Measurements from ENCODE around the gene MYLK4. TPM values are rescaled to one million over a fixed set of nuclear protein-coding genes. Genes with fewer than 3 reads are reported as not detected.
A peak's percentile ranks its signal among the peaks of the same experiment; 100 is the strongest.

The MYLK4 gene
- total RNA-seq, 1 experiment from 2014 or later = 0.26 TPM

- H3K27me3 ChIP-seq (replicated peaks) = no peaks in the 10 kb centered on the region
- no peaks in the 10 kb centered on the region for H3K36me3 ChIP-seq
- H3K9me3 ChIP-seq (replicated peaks) = no peaks in the 10 kb centered on the region
- DNase-seq (ENCODE audit: low read depth in 1 of 2, low spot score in 2 of 2) = peak; percentile 88 to 93
- peaks cover 52% of the 10 kb centered on the region for H3K4me1 ChIP-seq (replicated peaks)
- H3K27ac ChIP-seq = peak overlapping the region; percentile 81
- H3K4me3 ChIP-seq = peak overlapping the region; percentile 31
These were observed 116.4 kb downstream of the MYLK4 start for GRCh38 chr6:2634139-2634964.

- no peak for DNase-seq (ENCODE audit: low read depth in 1 of 2, low spot score in 2 of 2)
- no peaks in the 10 kb centered on the region for H3K36me3 ChIP-seq
- peak overlapping the region; percentile 81 for H3K27ac ChIP-seq
- H3K27me3 ChIP-seq (replicated peaks) = no peaks in the 10 kb centered on the region
- peaks cover 52% of the 10 kb centered on the region for H3K4me1 ChIP-seq (replicated peaks)
- no peaks in the 10 kb centered on the region for H3K9me3 ChIP-seq (replicated peaks)
- H3K4me3 ChIP-seq = peak overlapping the region; percentile 31
These were observed 117.0 kb downstream of the MYLK4 start for GRCh38 chr6:2633736-2634135.

- no peaks in the 10 kb centered on the region for H3K9me3 ChIP-seq (replicated peaks)
- DNase-seq (ENCODE audit: low read depth in 1 of 2, low spot score in 2 of 2) = peak in 1 of 2 experiments; percentile 22
- H3K36me3 ChIP-seq = no peaks in the 10 kb centered on the region
- H3K4me3 ChIP-seq = no peak overlapping the region
- no peaks in the 10 kb centered on the region for H3K27me3 ChIP-seq (replicated peaks)
- no peak overlapping the region; the same call in 1 of the 2 replicates for H3K27ac ChIP-seq
- H3K4me1 ChIP-seq (replicated peaks) = peaks cover 52% of the 10 kb centered on the region
These were observed 117.6 kb downstream of the MYLK4 start for GRCh38 chr6:2632976-2633584.

- Histone ChIP-seq H3K36me3 (no peaks in the 10 kb centered on the region), H3K27ac (no peak overlapping the region), H3K9me3 (replicated peaks) (no peaks in the 10 kb centered on the region), H3K4me3 (no peak overlapping the region), H3K4me1 (replicated peaks) (peaks cover 52% of the 10 kb centered on the region), H3K27me3 (replicated peaks) (no peaks in the 10 kb centered on the region)
- DNase-seq (ENCODE audit: low read depth in 1 of 2, low spot score in 2 of 2) = no peak
These were observed 118.4 kb downstream of the MYLK4 start for GRCh38 chr6:2632368-2632767.

- DNase-seq (ENCODE audit: low read depth in 1 of 2, low spot score in 2 of 2) = no peak
- Histone ChIP-seq H3K36me3 (no peaks in the 10 kb centered on the region), H3K9me3 (replicated peaks) (no peaks in the 10 kb centered on the region), H3K4me3 (no peak overlapping the region), H3K27me3 (replicated peaks) (no peaks in the 10 kb centered on the region), H3K27ac (peak overlapping the region; percentile 3; the same call in 1 of the 2 replicates), H3K4me1 (replicated peaks) (peaks cover 52% of the 10 kb centered on the region)
These were observed 119.7 kb downstream of the MYLK4 start for GRCh38 chr6:2630891-2631571.

- no peak overlapping the region for H3K4me3 ChIP-seq
- H3K9me3 ChIP-seq (replicated peaks) = no peaks in the 10 kb centered on the region
- peak; percentile 68 to 70 for DNase-seq (ENCODE audit: low read depth in 1 of 2, low spot score in 2 of 2)
- peaks cover 52% of the 10 kb centered on the region for H3K4me1 ChIP-seq (replicated peaks)
- peak overlapping the region; percentile 3; the same call in 1 of the 2 replicates for H3K27ac ChIP-seq
- H3K36me3 ChIP-seq = no peaks in the 10 kb centered on the region
- H3K27me3 ChIP-seq (replicated peaks) = no peaks in the 10 kb centered on the region
These were observed 120.4 kb downstream of the MYLK4 start for GRCh38 chr6:2630359-2630758.

- no peak overlapping the region for H3K27ac ChIP-seq
- DNase-seq (ENCODE audit: low read depth in 1 of 2, low spot score in 2 of 2) = no peak
- no peaks in the 10 kb centered on the region for H3K27me3 ChIP-seq (replicated peaks)
These were observed 124.3 kb downstream of the MYLK4 start for GRCh38 chr6:2626401-2626800.

GRCh38 chr6:2625581-2625980 lies 125.1 kb downstream of the MYLK4 start:
- H3K4me3 ChIP-seq = no peak overlapping the region
- H3K27me3 ChIP-seq (replicated peaks) = no peaks in the 10 kb centered on the region
- H3K27ac ChIP-seq = no peak overlapping the region
- DNase-seq (ENCODE audit: low read depth in 1 of 2, low spot score in 2 of 2) = no peak
- H3K4me1 ChIP-seq (replicated peaks) = peaks cover 7% of the 10 kb centered on the region
- no peaks in the 10 kb centered on the region for H3K36me3 ChIP-seq
- no peaks in the 10 kb centered on the region for H3K9me3 ChIP-seq (replicated peaks)

More at GRCh38 chr6:2626401-2626800, 124.3 kb downstream of the MYLK4 start:
- Histone ChIP-seq H3K36me3 (no peaks in the 10 kb centered on the region), H3K9me3 (replicated peaks) (no peaks in the 10 kb centered on the region), H3K4me3 (no peak overlapping the region), H3K4me1 (replicated peaks) (peaks cover 16% of the 10 kb centered on the region)

GRCh38 chr6:2624177-2624576 lies 126.5 kb downstream of the MYLK4 start:
- Histone ChIP-seq H3K4me1 (replicated peaks) (no peaks in the 10 kb centered on the region), H3K4me3 (no peak overlapping the region), H3K9me3 (replicated peaks) (no peaks in the 10 kb centered on the region), H3K27ac (no peak overlapping the region), H3K36me3 (no peaks in the 10 kb centered on the region), H3K27me3 (replicated peaks) (no peaks in the 10 kb centered on the region)
- DNase-seq (ENCODE audit: low read depth in 1 of 2, low spot score in 2 of 2) = no peak

- DNase-seq (ENCODE audit: low read depth in 1 of 2, low spot score in 2 of 2) = no peak
- no peaks in the 10 kb centered on the region for H3K36me3 ChIP-seq
- no peaks in the 10 kb centered on the region for H3K27me3 ChIP-seq (replicated peaks)
- H3K9me3 ChIP-seq (replicated peaks) = no peaks in the 10 kb centered on the region
- H3K4me3 ChIP-seq = no peak overlapping the region
- H3K4me1 ChIP-seq (replicated peaks) = no peaks in the 10 kb centered on the region
- H3K27ac ChIP-seq = no peak overlapping the region
These were observed 127.4 kb downstream of the MYLK4 start for GRCh38 chr6:2623295-2623694.

GRCh38 chr6:2622671-2623070 lies 128.1 kb downstream of the MYLK4 start:
- Histone ChIP-seq H3K27ac (no peak overlapping the region), H3K36me3 (no peaks in the 10 kb centered on the region), H3K27me3 (replicated peaks) (no peaks in the 10 kb centered on the region), H3K4me1 (replicated peaks) (no peaks in the 10 kb centered on the region), H3K4me3 (no peak overlapping the region), H3K9me3 (replicated peaks) (no peaks in the 10 kb centered on the region)
- no peak for DNase-seq (ENCODE audit: low read depth in 1 of 2, low spot score in 2 of 2)

- H3K4me1 ChIP-seq (replicated peaks) = peaks cover 6% of the 10 kb centered on the region
- H3K9me3 ChIP-seq (replicated peaks) = no peaks in the 10 kb centered on the region; the same call in 1 of the 2 replicates
- no peaks in the 10 kb centered on the region for H3K36me3 ChIP-seq
- no peak overlapping the region for H3K27ac ChIP-seq
- H3K4me3 ChIP-seq = no peak overlapping the region
- DNase-seq (ENCODE audit: low read depth in 1 of 2, low spot score in 2 of 2) = no peak
- no peaks in the 10 kb centered on the region for H3K27me3 ChIP-seq (replicated peaks)
These were observed 131.1 kb downstream of the MYLK4 start for GRCh38 chr6:2619651-2620050.

GRCh38 chr6:2617729-2618128 lies 133.0 kb downstream of the MYLK4 start:
- H3K4me1 ChIP-seq (replicated peaks) = peaks cover 6% of the 10 kb centered on the region
- H3K27ac ChIP-seq = no peak overlapping the region
- no peak for DNase-seq (ENCODE audit: low read depth in 1 of 2, low spot score in 2 of 2)
- H3K27me3 ChIP-seq (replicated peaks) = no peaks in the 10 kb centered on the region
- H3K9me3 ChIP-seq (replicated peaks) = no peaks in the 10 kb centered on the region; the same call in 1 of the 2 replicates
- no peaks in the 10 kb centered on the region for H3K36me3 ChIP-seq
- H3K4me3 ChIP-seq = no peak overlapping the region

GRCh38 chr6:2616811-2617210 lies 133.9 kb downstream of the MYLK4 start:
- Histone ChIP-seq H3K27me3 (replicated peaks) (no peaks in the 10 kb centered on the region), H3K9me3 (replicated peaks) (no peaks in the 10 kb centered on the region; the same call in 1 of the 2 replicates), H3K36me3 (no peaks in the 10 kb centered on the region), H3K4me1 (replicated peaks) (peaks cover 6% of the 10 kb centered on the region), H3K4me3 (no peak overlapping the region), H3K27ac (no peak overlapping the region)
- peak in 1 of 2 experiments; percentile 34 for DNase-seq (ENCODE audit: low read depth in 1 of 2, low spot score in 2 of 2)
